Cardiac septum (tissue), 1 donor: ENCODE results near the gene DEF6. TPM values are rescaled to one million over a fixed set of nuclear protein-coding genes. Genes with fewer than 3 reads are reported as not detected.
A peak's percentile ranks its signal among the peaks of the same experiment; 100 is the strongest.
"Not testable (repeated sequence)": the region's sequence is repeated elsewhere in the genome, so short reads cannot be mapped to it uniquely, and the experiment has no call there.

Experiments used
- DNase-seq: peaks from one replicate; pipeline ENCODE4 v3.0.0-alpha.2; 2020; ENCODE audit warnings: low spot score
- intact Hi-C: fragments of 100-400 bp; cut with DNase I; formaldehyde crosslinking; loops from one replicate; pipeline ENCODE4 v1.14.0; 2022
- total RNA-seq: library from RNA; stranded (reverse); fragmentation: NEBNext Ultra II Directional; extraction: Animal tissue kit (Norgen Biotek cat#: 25700); gene quantifications from one replicate; pipeline ENCODE4 v1.2.1, GENCODE V29; 2021
- donor health status: DM: no; HTN: no; CAD: no.

DEF6 gene
- total RNA-seq, 1 donor from 2014 or later: 1.7 TPM

DNA sequence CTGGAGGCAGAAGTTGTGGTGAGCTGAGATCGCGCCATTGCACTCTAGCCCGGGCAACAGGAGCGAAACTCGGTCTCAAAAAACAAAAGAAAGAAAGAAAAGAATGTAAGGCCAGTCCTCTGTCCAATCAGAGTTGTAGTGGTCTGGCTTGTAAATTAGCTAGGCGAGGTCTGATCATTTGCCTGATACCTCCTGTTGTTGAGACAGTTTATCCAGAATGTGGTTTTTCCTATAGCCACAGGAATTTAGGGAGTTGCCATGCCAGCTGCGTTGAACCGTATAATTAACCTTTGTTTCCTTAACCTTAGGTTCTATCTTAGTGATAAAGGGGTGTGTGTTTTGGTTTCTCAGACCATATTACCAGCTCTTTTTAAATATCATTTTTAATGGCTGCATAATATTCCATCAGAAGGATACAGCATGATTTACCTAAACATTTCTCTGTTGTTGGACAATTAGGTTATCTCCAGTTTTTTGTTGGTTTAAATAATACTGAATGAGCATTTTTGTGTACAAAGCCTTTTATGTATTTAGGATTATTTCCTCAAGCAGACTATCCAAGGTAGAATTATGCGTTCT lies 33.0 kb downstream of the DEF6 start:
- intact Hi-C loops: no loop called here
- DNase-seq: no peak

GRCh38 chr6:35332074-35332887 lies 34.7 kb downstream of the DEF6 start:
- intact Hi-C loops, DNase-seq: not testable (repeated sequence)

- intact Hi-C loops: loop anchor here (5.0 kb wide), 1 partner anchor 126 kb away; the partner anchor contains the start of gene RPL10A
- no peak for DNase-seq
Observed at GRCh38 chr6:35341557-35341956, 43.9 kb downstream of the DEF6 start.

DNA sequence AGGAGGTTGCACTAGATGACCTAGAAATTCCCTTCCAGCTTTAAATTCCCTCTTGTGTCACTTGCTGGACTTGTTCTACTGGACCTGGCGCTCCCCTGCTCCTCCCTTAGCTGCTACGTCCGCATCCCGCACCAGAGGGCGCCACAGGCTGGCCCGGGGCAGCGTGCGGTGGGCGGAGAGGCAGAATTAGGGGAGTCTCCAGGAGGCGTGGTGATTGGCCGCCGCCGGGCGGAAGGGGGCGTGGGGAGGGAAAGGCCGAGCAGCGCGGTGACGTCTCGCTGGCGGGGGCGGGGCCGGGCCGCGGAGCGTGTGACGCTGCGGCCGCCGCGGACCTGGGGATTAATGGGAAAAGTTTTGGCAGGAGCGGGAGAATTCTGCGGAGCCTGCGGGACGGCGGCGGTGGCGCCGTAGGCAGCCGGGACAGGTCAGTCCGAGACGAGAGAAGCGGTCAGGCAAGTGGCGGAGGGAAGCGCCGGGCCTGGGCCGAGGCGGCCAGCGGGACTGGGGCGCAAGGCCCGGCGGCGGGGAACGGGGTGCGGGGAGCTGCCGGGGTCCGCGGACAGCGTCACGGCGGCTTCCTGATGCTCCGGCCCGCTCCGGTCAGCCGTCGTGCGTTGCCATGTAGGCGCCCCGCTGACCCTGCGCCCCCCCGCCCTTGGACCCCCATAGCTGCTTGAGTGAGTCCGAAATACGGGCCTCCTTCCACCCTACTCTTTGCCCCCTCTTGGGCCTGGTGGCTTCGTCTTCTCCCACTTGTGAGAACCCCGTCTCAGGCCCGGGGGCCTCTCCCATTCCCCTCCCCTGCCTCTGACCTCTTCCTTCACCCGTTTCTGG lies 44.9 kb downstream of the DEF6 start, which contains the start of gene PPARD:
Gene PPARD, plus strand, starts transcription at position 301 of the 834 bp plus-strand sequence. CDS start 68,530 bp downstream, outside the sequence.
- peak; percentile 100 for DNase-seq
- intact Hi-C loops: loop anchor here (1.0 to 5.0 kb wide), 3 partner anchors 73 to 125 kb away; partner anchors contain the start of gene RPL10A

DNA sequence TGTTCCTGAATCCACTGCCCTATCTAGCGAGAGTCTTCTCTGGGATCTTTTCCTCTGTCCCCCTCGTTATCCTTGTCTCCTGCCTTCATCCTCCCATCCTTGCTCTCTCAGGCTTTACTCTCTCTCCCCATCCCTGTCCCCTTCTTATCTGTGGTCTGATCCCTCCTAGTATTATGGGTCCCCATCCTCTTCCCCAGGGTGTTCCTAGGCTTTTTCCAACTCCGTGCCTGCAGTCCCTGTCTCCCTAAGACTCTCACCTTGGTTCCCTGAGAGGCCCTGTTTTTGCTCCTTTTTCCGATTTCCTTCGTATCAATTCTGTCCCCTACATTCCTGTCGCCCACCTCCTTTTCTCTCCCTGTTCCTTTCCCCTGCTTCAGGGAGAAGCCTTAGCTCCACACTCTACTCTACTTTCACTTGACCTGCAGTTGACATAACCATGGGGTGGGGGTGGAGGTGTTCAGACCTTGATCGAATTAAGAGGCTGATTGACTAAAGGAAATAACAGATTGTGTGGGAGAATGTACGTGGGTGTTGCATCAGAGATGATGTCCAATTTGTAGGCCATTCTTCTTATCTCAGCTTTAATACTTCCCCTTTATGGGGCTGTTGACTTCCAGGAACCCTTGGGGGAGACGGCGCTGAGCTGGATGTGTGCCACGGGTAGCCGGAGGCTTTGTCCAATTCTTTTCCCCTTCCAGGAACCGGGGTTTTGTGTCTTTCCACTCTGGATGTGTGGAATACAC lies 45.6 kb downstream of the DEF6 start:
- no peak for DNase-seq
- intact Hi-C loops: loop anchor here (5.0 kb wide), 1 partner anchor 124 kb away; the partner anchor contains the start of gene RPL10A

DNA sequence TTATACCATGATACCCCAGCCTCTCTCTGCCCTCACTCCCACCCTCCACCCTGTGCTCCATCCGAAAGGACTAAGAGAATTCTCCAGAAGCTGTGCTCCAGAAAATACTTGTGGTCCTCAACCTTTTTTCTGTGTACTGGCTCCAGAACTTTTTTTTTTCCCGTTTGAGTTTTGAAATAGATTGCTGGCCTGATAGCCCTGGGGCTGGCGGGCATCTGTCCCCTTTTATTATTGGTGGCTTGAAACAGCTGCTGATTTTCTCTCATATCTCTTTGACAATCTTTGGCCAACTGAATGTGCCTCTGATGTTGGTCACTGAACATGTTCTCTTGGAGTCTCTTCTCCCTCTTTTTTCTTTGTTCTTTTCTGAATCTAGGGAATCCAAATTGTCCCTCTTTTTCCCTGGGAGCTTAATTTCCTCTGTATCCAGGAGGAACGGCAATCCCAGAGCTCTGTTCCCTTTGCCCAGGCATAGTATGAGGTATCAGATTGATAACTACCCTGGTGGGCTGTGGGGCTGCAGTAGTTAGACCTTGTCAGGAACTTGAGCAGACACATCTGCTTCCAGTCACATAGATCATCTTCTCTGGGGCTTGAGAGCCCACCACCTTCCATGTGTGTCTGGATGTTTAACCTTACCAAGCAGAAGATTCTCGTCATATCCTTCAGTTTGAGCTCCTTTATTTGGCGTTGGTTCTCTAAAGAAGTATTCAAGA lies 46.4 kb downstream of the DEF6 start:
- intact Hi-C loops: loop anchor here (5.0 kb wide), 1 partner anchor 123 kb away; the partner anchor contains the start of gene RPL10A
- DNase-seq: no peak

GRCh38 chr6:35351422-35351821 lies 53.8 kb downstream of the DEF6 start:
- peak; percentile 6 for DNase-seq
- intact Hi-C loops: no loop called here

- no peak for DNase-seq
- intact Hi-C loops: no loop called here
Observed at GRCh38 chr6:35352735-35353134, 55.1 kb downstream of the DEF6 start.

DNA sequence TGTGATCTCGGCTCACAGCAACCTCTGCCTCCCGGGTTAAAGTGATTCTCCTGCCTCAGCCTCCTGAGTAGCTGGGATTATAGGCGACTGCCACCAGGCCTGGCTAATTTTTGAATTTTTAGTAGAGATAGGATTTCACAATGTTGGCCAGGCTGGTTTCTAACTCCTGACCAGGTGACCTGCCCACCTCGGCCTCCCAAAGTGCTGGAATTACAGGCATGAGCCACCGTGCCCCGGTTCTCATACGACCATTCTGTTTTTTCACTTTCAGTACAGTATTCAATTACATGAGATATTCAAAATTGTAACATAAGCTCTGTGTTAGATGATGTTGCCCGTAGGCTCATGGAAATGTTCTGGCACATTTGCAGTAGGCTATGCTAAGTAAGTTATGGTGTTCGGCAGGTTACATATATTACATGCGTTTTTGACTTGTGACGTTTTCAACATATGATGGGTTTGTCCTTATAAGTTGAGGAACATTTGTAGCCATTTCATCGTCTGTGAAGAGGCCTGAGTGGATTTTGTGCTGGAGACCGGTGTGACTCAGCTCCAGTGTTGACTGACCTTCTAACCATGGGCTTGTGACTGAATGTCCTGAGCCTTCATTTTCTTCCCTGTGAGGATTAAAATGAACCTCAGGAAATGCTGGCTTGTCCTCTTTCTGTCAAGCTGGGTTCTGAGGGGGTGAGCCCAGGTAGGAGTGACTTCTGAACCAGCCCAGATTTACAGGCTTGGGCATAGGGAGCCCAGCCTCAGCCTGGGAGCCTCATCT lies 56.9 kb downstream of the DEF6 start:
- DNase-seq: peak; percentile 33
- intact Hi-C loops: loop anchor here (5.0 kb wide), 1 partner anchor 58 kb away; no protein-coding TSS in a partner anchor

- DNase-seq: peak; percentile 50
- intact Hi-C loops: loop anchor here (5.0 kb wide), 1 partner anchor 56 kb away; no protein-coding TSS in a partner anchor
Observed at GRCh38 chr6:35356391-35356790, 58.8 kb downstream of the DEF6 start.

DNA sequence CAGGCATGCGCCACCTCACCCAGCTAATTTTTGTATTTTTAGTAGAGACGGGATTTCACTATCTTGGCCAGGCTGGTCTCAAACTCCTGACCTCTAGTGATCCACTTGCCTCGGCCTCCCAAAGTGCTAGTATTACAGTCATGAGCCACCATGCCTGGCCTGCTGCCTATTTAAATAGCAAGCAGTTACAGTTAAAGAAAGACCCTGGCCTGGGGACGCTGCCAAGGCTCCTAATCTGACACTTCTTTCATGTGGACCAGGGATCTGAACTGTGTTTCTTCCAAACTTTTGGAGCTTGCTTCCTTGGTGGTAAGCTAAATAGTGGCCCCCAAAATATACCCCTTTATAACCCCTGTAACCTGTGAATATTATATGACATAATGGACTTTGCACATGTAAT lies 60.1 kb downstream of the DEF6 start:
- DNase-seq: peak; percentile 12
- intact Hi-C loops: loop anchor here (5.0 kb wide), 1 partner anchor 55 kb away; no protein-coding TSS in a partner anchor

- intact Hi-C loops: loop anchor here (5.0 kb wide), 1 partner anchor 54 kb away; no protein-coding TSS in a partner anchor
- DNase-seq: peak; percentile 10
Observed at GRCh38 chr6:35358086-35358485, 60.5 kb downstream of the DEF6 start.

DNA sequence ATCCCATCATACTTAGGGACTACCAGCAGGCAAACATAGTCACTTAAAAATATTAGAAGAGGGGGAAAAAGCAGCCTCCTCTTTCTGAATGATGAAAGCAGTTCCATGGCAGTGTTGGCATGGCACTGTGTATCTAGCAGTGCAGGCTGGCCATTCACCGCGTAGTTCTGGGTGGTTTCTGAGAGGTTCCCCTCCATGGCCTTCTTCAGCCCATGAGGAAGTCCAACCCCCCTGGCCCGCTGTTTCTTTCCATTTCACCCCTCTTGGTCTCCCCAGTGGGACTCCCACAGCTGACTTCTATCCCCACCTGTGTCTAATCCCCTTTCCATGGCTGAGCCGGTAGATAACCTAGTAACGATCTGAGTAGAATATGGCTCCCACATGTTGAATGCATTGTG lies 61.7 kb downstream of the DEF6 start:
- DNase-seq: peak; percentile 20
- intact Hi-C loops: loop anchor here (5.0 kb wide), 1 partner anchor 53 kb away; no protein-coding TSS in a partner anchor

GRCh38 chr6:35359744-35360348 lies 62.2 kb downstream of the DEF6 start:
- intact Hi-C loops: loop anchor here (5.0 kb wide), 1 partner anchor 52 kb away; no protein-coding TSS in a partner anchor
- DNase-seq: peak; percentile 76

GRCh38 chr6:35360349-35361138 lies 62.9 kb downstream of the DEF6 start:
- intact Hi-C loops: no loop called here
- DNase-seq: peak; percentile 75

DNA sequence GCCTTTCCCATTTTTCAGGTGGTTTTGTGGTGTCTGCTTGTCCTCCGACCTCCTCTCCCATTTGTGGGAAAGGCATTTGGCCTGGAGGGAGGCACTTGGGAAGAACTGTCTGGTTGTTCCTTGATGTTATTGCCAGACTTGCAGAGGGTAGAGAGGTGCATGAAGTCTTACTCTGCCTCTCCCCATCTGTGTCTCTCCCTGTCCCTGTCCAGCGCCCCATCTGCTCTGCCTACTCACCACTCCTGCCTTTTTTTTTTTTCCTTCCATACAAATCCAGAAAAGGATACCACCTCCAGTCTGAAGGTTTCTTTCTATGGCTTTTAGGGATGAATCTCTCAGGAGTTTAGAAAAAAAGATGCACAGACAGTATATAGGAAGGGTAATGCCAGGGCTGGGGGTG lies 64.6 kb downstream of the DEF6 start:
- no peak for DNase-seq
- intact Hi-C loops: no loop called here
